Measurements from ENCODE around the gene DYNAP.

The DYNAP gene

GRCh38 chr18:54636217-54636616 is 45.2 kb downstream of the DYNAP start:
- DNase-seq (ENCODE audit: low read depth in 2 of 2) = no peak

GRCh38 chr18:54641734-54642133 is 50.7 kb downstream of the DYNAP start:
- no peak for DNase-seq (ENCODE audit: low read depth in 2 of 2)

- DNase-seq (ENCODE audit: low read depth in 2 of 2) = no peak
These were observed 56.1 kb downstream of the DYNAP start for GRCh38 chr18:54647176-54647575.
